T follicular helper cell (primary cell): Measurements from ENCODE around the gene SLC6A13.

Experiments used
- DNase-seq: peaks from one replicate; pipeline ENCODE4 v3.0.0-alpha.2; 2020; ENCODE audit warnings: low read depth

SLC6A13 gene

GRCh38 chr12:214003-214741 lies 48.5 kb downstream of the SLC6A13 start, which contains the start of gene SLC6A12:
SLC6A12 (minus strand) TSS chr12:214157; CDS start chr12:209986, 4,171 bp downstream.
- no peak for DNase-seq

- no peak for DNase-seq
Measured at GRCh38 chr12:213527-213932, 49.1 kb downstream of the SLC6A13 start.

GRCh38 chr12:212715-213526 lies 49.7 kb downstream of the SLC6A13 start:
- DNase-seq, result no peak

- no peak for DNase-seq
Measured at GRCh38 chr12:212415-212714, 50.3 kb downstream of the SLC6A13 start.

- DNase-seq, result no peak
Measured at GRCh38 chr12:211639-212414, 50.8 kb downstream of the SLC6A13 start.

- no peak for DNase-seq
Measured at GRCh38 chr12:211142-211465, 51.5 kb downstream of the SLC6A13 start.

GRCh38 chr12:210277-211141 lies 52.1 kb downstream of the SLC6A13 start:
- DNase-seq, result no peak

GRCh38 chr12:209851-210250 lies 52.8 kb downstream of the SLC6A13 start:
- DNase-seq, result no peak

GRCh38 chr12:209246-209645 lies 53.4 kb downstream of the SLC6A13 start:
- DNase-seq, result no peak

GRCh38 chr12:208813-209212 lies 53.8 kb downstream of the SLC6A13 start:
- no peak for DNase-seq

- no peak for DNase-seq
Measured at GRCh38 chr12:207804-208203, 54.8 kb downstream of the SLC6A13 start.

- DNase-seq, result no peak
Measured at GRCh38 chr12:206746-207440, 55.7 kb downstream of the SLC6A13 start.

GRCh38 chr12:205026-205425 lies 57.6 kb downstream of the SLC6A13 start:
- DNase-seq, result no peak

- no peak for DNase-seq
Measured at GRCh38 chr12:204261-204678, 58.4 kb downstream of the SLC6A13 start.

GRCh38 chr12:203462-204260 lies 59.0 kb downstream of the SLC6A13 start:
- DNase-seq, result no peak

- no peak for DNase-seq
Measured at GRCh38 chr12:203074-203461, 59.6 kb downstream of the SLC6A13 start.

GRCh38 chr12:202081-202731 lies 60.4 kb downstream of the SLC6A13 start:
- DNase-seq, result no peak

- no peak for DNase-seq
Measured at GRCh38 chr12:201361-201760, 61.3 kb downstream of the SLC6A13 start.

- DNase-seq, result no peak
Measured at GRCh38 chr12:198705-199104, 63.9 kb downstream of the SLC6A13 start.
